ENCODE results near the gene C2orf74. TPM values are rescaled to one million over a fixed set of nuclear protein-coding genes. Genes with fewer than 3 reads are reported as not detected.
"Not testable (repeated sequence)": the region's sequence is repeated elsewhere in the genome, so short reads cannot be mapped to it uniquely, and the experiment has no call there.

Gene C2orf74
- total RNA-seq, 2 donors from 2014 or later = 0.72 to 2.9 TPM

DNA sequence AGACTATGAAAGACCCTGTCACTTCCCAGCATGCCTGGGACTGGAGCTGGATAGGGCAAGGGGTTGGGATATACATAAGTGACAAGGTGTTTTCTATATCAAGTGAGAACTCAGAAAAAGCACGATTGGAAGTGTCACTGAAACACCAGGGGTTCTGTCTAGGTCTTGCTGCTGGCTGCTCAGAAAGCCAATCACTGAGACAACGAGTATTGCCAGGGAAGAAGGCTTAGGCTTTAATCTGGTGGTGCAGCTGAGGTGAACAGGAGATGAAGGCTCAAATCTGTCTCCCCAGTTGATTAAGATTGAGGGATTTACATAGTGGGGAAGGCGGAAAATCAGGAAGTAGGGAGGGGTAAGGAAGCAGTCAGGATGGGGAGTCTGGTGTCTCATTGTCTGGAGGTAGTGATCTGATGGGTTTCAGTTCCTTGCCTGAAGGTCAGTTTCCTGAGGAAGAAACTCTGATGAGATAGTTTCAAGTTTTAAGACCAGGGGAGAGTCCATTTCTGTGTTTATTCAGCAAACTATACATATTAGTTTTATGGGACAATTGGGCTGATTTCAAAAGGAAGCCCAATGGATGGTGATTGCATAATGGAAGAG, 3.5 kb upstream of the C2orf74 start:
- TF ChIP-seq, protein P1, sequence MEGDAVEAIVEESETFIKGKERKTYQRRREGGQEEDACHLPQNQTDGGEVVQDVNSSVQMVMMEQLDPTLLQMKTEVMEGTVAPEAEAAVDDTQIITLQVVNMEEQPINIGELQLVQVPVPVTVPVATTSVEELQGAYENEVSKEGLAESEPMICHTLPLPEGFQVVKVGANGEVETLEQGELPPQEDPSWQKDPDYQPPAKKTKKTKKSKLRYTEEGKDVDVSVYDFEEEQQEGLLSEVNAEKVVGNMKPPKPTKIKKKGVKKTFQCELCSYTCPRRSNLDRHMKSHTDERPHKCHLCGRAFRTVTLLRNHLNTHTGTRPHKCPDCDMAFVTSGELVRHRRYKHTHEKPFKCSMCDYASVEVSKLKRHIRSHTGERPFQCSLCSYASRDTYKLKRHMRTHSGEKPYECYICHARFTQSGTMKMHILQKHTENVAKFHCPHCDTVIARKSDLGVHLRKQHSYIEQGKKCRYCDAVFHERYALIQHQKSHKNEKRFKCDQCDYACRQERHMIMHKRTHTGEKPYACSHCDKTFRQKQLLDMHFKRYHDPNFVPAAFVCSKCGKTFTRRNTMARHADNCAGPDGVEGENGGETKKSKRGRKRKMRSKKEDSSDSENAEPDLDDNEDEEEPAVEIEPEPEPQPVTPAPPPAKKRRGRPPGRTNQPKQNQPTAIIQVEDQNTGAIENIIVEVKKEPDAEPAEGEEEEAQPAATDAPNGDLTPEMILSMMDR (IDR thresholded peaks at IDR 0.05) = no peak
- intact Hi-C loops (cut with DNase I) = no loop called here
- Histone ChIP-seq H3K4me1 (no peaks in the 10 kb centered on the region), H3K36me3 (no peaks in the 10 kb centered on the region), H3K9me3 (no peaks in the 10 kb centered on the region), H3K27me3 (no peaks in the 10 kb centered on the region), H3K27ac (no peak overlapping the region), H3K4me3 (no peak overlapping the region), H3K9ac (ENCODE audit: low read depth in 2 of 2, low read length in 2 of 2) (no peak overlapping the region)
- no peak for DNase-seq

DNA sequence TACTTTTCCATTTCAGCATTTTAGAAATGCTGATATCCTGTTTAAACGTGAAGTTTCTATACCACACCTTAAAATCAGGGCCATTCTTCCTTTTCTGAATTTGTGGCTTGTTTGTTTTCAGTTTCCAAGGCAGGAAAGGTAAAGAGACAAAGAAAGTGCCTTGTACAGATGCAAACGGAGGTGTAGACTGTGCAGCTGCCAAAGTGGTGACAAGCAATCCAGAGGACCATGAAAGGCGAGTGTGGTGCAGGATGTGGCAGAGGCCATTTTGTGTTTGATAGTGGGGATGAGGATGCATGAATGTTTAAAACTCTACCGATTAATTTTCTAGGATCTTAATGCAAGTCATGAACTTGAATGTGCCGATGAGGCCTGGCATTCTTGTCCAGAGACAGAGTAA, 733 bp downstream of the C2orf74 start:
- Histone ChIP-seq H3K9ac (ENCODE audit: low read depth in 2 of 2, low read length in 2 of 2) (no peak overlapping the region), H3K4me1 (no peaks in the 10 kb centered on the region), H3K4me3 (no peak overlapping the region), H3K9me3 (no peaks in the 10 kb centered on the region), H3K27ac (no peak overlapping the region), H3K27me3 (no peaks in the 10 kb centered on the region), H3K36me3 (no peaks in the 10 kb centered on the region)
- TF ChIP-seq, protein P1 (IDR thresholded peaks at IDR 0.05) = no peak
- no peak for DNase-seq
- intact Hi-C loops (cut with DNase I) = no loop called here

DNA sequence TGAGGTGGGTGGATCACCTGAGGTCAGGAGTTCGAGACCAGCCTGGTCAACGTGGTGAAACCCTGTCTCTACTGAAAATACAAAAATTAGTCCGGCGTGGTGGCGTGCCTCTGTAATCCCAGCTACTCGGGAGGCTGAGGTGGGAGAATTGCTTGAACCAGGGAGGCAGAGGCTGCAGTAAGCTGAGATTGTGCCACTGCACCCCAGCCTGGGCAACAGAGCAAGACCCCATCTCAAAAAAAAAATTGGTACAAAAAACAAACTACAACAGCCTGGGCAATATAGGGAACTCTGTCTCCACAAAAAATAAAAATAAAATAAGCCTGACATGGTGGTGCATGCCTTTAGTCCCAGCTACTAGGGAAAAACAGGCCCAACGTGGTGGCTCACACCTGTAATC, 3.1 kb downstream of the C2orf74 start:
- intact Hi-C loops (cut with DNase I); DNase-seq; H3K27ac ChIP-seq; H3K27me3 ChIP-seq; H3K4me1 ChIP-seq; H3K4me3 ChIP-seq; H3K9ac ChIP-seq (ENCODE audit: low read depth in 2 of 2, low read length in 2 of 2); H3K9me3 ChIP-seq; H3K36me3 ChIP-seq: not testable (repeated sequence)

DNA sequence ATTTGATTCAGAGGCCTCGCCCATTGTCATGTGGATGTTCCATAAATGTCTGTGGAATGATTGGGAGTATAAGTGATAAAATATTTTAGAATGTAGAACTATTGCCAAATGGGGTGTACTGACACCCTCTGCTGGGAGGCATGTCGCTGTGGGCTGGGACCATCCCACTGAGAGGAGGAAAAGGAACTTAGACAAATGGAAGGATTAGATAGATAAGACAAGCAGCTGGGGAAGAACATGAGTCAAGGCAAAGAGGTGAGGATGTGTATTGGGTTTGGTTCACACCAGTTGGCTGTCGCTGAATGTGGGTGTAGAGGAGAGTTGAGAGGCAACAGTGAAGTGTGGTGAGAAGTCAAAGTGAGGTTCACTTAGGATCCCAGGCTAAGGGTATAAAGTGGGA, 4.0 kb downstream of the C2orf74 start:
- no peaks in the 10 kb centered on the region for H3K27me3 ChIP-seq
- no peaks in the 10 kb centered on the region for H3K36me3 ChIP-seq
- no peak overlapping the region for H3K27ac ChIP-seq
- H3K9me3 ChIP-seq = no peaks in the 10 kb centered on the region
- TF ChIP-seq, protein P1 (IDR thresholded peaks at IDR 0.05) = no peak
- no peak overlapping the region for H3K4me3 ChIP-seq
- H3K9ac ChIP-seq (ENCODE audit: low read depth in 2 of 2, low read length in 2 of 2) = no peak overlapping the region
- DNase-seq = no peak
- H3K4me1 ChIP-seq = no peaks in the 10 kb centered on the region
- intact Hi-C loops (cut with DNase I) = no loop called here

DNA sequence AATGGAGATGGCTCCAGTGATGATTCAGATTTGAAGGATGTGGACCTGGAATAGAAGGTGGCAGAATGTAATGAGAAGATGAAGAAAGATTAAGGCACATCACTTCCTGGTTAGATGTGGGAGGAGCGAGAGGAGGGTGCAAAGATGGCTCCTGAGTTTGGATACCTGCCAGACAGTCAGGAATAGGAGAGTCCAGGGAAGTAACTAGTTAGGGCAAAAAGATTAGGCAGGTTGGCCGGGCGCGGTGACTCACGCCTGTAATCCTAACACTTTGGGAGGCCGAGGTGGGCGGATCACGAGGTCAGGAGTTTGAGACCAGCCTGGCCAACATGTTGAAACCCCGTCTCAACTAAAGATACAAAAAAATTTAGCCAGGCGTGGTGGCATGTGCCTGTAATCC, 5.6 kb downstream of the C2orf74 start:
- TF ChIP-seq, protein P1 (IDR thresholded peaks at IDR 0.05) = no peak
- H3K27ac ChIP-seq = no peak overlapping the region
- no peak overlapping the region for H3K9ac ChIP-seq (ENCODE audit: low read depth in 2 of 2, low read length in 2 of 2)
- no peak overlapping the region for H3K4me3 ChIP-seq
- no peak for DNase-seq
- no peaks in the 10 kb centered on the region for H3K36me3 ChIP-seq
- intact Hi-C loops (cut with DNase I) = no loop called here
- no peaks in the 10 kb centered on the region for H3K9me3 ChIP-seq
- no peaks in the 10 kb centered on the region for H3K4me1 ChIP-seq
- no peaks in the 10 kb centered on the region for H3K27me3 ChIP-seq

DNA sequence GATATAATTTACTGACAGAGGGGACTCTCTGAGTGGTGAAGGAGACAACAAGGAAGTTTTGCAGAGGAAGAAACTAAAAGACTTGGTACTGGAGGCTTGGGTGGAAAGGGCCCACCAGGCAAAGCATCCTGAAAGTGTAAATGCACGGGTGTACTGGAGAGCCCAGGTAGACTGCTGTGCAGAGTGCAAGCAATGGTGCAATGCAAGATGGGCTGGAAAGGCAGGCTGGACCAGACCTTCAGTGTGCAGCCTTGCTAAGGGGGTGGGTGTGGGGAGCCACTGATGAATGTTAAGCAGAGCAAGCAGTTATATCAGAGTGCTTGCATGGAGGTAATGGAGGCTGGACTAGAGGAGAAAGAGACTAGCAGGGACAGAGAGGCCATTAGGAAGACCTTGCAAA, 10.7 kb downstream of the C2orf74 start:
- TF ChIP-seq, protein P1 (IDR thresholded peaks at IDR 0.05) = no peak
- Histone ChIP-seq H3K9ac (ENCODE audit: low read depth in 2 of 2, low read length in 2 of 2) (no peak overlapping the region), H3K4me1 (no peaks in the 10 kb centered on the region), H3K4me3 (no peak overlapping the region), H3K36me3 (no peaks in the 10 kb centered on the region), H3K9me3 (no peaks in the 10 kb centered on the region), H3K27ac (no peak overlapping the region), H3K27me3 (no peaks in the 10 kb centered on the region)
- intact Hi-C loops (cut with DNase I) = no loop called here
- no peak for DNase-seq
